MM.1S (cell line): ENCODE results near the gene DDAH1.

ENCODE experiments used
- DNase-seq: peaks from one replicate; pipeline ENCODE4 v3.0.0-alpha.2; 2015
- H2AFZ ChIP-seq: fragments of 300-600 bp; sonication (generic); 2 replicates; pipeline ENCODE4 v1.6.0; 2016; ENCODE audit warnings: antibody characterized with exemption, low read length
- H3F3A ChIP-seq: fragments of 300-600 bp; sonication (generic); 2 replicates; pipeline ENCODE4 v1.6.1; 2016; ENCODE audit warnings: mild to moderate bottlenecking, antibody characterized with exemption, low read length, moderate library complexity, mixed read lengths; ENCODE audit not compliant: insufficient read depth
- H3K27ac ChIP-seq: fragments of 300-600 bp; sonication (generic); 2 replicates; pipeline ENCODE4 v1.5.1; 2016; ENCODE audit warnings: mild to moderate bottlenecking, low read length
- H3K27me3 ChIP-seq: fragments of 300-600 bp; sonication (generic); replicated peaks from 2 replicates; pipeline ENCODE4 v1.6.0; 2016; ENCODE audit warnings: low read length; ENCODE audit not compliant: insufficient read depth
- H3K36me3 ChIP-seq: fragments of 300-600 bp; sonication (generic); replicated peaks from 2 replicates; pipeline ENCODE4 v1.6.1; 2016; ENCODE audit warnings: mild to moderate bottlenecking, low read length, mixed read lengths; ENCODE audit not compliant: insufficient read depth
- H3K4me1 ChIP-seq: fragments of 300-600 bp; sonication (generic); 2 replicates; pipeline ENCODE4 v1.6.1; 2016; ENCODE audit warnings: low read length, mixed read lengths
- H3K4me2 ChIP-seq: fragments of 300-600 bp; sonication (generic); 2 replicates; pipeline ENCODE4 v1.6.0; 2016; ENCODE audit warnings: low read depth, low read length
- H3K4me3 ChIP-seq: fragments of 300-600 bp; sonication (generic); 2 replicates; pipeline ENCODE4 v1.5.1; 2016; ENCODE audit warnings: low read length, mixed read lengths
- H3K79me2 ChIP-seq: fragments of 300-600 bp; sonication (generic); 2 replicates; pipeline ENCODE4 v1.6.1; 2016; ENCODE audit warnings: mixed run types, low read length, mixed read lengths
- H3K9ac ChIP-seq: fragments of 300-600 bp; sonication (generic); 2 replicates; pipeline ENCODE4 v1.6.1; 2016; ENCODE audit warnings: low read length, mixed read lengths
- H3K9me2 ChIP-seq: fragments of 300-600 bp; sonication (generic); replicated peaks from 2 replicates; pipeline ENCODE4 v1.6.1; 2016; ENCODE audit warnings: mild to moderate bottlenecking, low read length, mixed read lengths; ENCODE audit not compliant: insufficient read depth
- H3K9me3 ChIP-seq: fragments of 300-600 bp; sonication (generic); replicated peaks from 2 replicates; pipeline ENCODE4 v1.6.1; 2016; ENCODE audit warnings: mild to moderate bottlenecking, low read length, mixed read lengths; ENCODE audit not compliant: insufficient read depth
- H4K20me1 ChIP-seq: fragments of 300-600 bp; sonication (generic); 2 replicates; pipeline ENCODE4 v1.6.1; 2016; ENCODE audit warnings: mild to moderate bottlenecking, low read length, moderate library complexity, mixed read lengths; ENCODE audit not compliant: insufficient read depth
- CTCF ChIP-seq: fragments of 300-600 bp; sonication (generic); IDR thresholded peaks from 2 replicates; pipeline ENCODE4 v1.5.1; 2016; ENCODE audit warnings: antibody characterized with exemption, low read length, mixed read lengths
- EZH2 ChIP-seq: fragments of 300-600 bp; sonication (generic); optimal IDR thresholded peaks from 2 replicates; pipeline ENCODE3; 2017; ENCODE audit warnings: low read depth, mild to moderate bottlenecking, antibody characterized with exemption, low read length, mixed read lengths
- EZH2phosphoT487 ChIP-seq: fragments of 300-600 bp; sonication (generic); IDR thresholded peaks from 2 replicates; pipeline ENCODE4 v1.6.1; 2018; ENCODE audit warnings: antibody characterized with exemption, low read length

DDAH1 gene

GRCh38 chr1:85303440-85304162, 161.4 kb downstream of the DDAH1 start:
- H3K4me1 ChIP-seq, result no peaks in the 10 kb centered on the region
- H3K9ac ChIP-seq, result no peak overlapping the region
- H3K27ac ChIP-seq, result no peak overlapping the region
- no peaks in the 10 kb centered on the region for H3K9me2 ChIP-seq
- H3K27me3 ChIP-seq, result no peaks in the 10 kb centered on the region
- no peaks in the 10 kb centered on the region for H4K20me1 ChIP-seq
- no peaks in the 10 kb centered on the region for H3K9me3 ChIP-seq
- no peak for DNase-seq
- H3K4me3 ChIP-seq, result no peak overlapping the region
- no peak for TF ChIP-seq CTCF
- TF ChIP-seq EZH2phosphoT487, result no peak
- no peak for TF ChIP-seq EZH2
- no peaks in the 10 kb centered on the region for H3K79me2 ChIP-seq
- no peaks in the 10 kb centered on the region for H3F3A ChIP-seq
- H3K4me2 ChIP-seq, result no peak overlapping the region
- H3K36me3 ChIP-seq, result no peaks in the 10 kb centered on the region
- no peak overlapping the region for H2AFZ ChIP-seq

DNA sequence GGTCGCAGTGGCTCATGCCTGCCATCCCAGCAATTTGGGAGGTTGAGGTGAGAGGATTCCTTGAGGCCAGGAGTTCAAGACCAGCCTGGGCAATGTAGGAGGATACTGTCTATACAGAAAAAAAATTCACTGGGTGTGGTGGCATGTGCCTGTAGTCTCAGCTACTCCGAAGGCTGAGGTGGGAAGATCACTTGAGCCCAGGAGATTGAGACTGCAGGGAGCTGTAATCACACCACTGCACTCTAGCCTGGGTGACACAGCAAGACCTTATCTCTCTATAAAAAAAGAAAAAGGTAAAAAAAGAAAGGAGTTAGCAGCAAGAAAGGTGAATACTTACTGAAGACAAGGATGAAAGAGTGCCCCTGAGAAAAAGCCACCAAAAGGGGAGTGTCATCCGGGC, 164.8 kb downstream of the DDAH1 start:
- Histone ChIP-seq H3K9me2 (no peaks in the 10 kb centered on the region), H3F3A (no peaks in the 10 kb centered on the region), H3K4me3 (no peak overlapping the region), H4K20me1 (no peaks in the 10 kb centered on the region), H2AFZ (no peak overlapping the region), H3K36me3 (no peaks in the 10 kb centered on the region), H3K4me2 (no peak overlapping the region), H3K9ac (no peak overlapping the region), H3K27me3 (no peaks in the 10 kb centered on the region), H3K27ac (no peak overlapping the region), H3K4me1 (no peaks in the 10 kb centered on the region), H3K9me3 (no peaks in the 10 kb centered on the region), H3K79me2 (no peaks in the 10 kb centered on the region)
- DNase-seq, result no peak
- TF ChIP-seq EZH2phosphoT487 (no peak), CTCF (no peak), EZH2 (no peak)

DNA sequence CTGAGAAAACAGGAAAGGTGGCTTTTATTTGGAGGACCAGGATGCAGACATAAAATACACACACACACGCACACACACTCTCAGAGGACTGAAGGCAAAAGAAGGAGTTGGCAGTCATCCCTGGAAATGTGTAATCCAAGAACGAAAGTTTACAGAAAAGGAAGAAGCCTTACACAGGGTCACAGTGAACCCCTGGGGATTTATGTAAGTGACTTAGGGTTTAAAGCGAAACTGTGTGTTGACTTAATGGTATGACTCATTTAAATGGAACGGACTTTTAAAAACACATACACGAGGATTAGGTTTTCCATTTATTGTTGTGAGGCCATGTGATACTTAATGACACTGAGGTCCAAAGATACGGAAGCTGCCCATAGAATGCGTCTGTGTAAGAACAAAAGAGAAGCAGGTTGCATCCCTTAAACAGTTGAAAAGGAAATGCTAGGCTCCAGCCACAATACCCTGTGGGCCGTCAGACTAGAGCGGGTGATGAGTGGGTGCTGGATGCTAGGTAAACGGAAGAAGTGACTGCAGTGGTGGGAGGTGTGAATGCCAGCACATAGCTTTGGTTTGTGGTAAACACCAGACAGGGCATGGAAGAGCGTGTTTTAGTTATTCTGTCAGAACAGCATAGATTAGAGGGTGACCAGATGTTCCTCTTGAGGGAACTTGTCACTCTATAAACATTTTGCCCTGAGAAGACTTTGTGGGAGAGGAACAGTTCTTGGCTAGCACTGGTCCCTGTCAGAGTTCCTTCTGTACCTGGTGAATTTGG, 166.9 kb downstream of the DDAH1 start:
- H3K79me2 ChIP-seq, result no peaks in the 10 kb centered on the region
- no peak overlapping the region for H3K4me3 ChIP-seq

More for the DNA sequence above, 166.9 kb downstream of the DDAH1 start:
- no peaks in the 10 kb centered on the region for H4K20me1 ChIP-seq
- H3K27ac ChIP-seq, result no peak overlapping the region
- H2AFZ ChIP-seq, result no peak overlapping the region
- TF ChIP-seq EZH2, result no peak
- no peak for TF ChIP-seq EZH2phosphoT487
- TF ChIP-seq CTCF, result no peak
- no peaks in the 10 kb centered on the region for H3K27me3 ChIP-seq
- no peak overlapping the region for H3K4me2 ChIP-seq
- H3F3A ChIP-seq, result no peaks in the 10 kb centered on the region
- H3K36me3 ChIP-seq, result no peaks in the 10 kb centered on the region
- H3K4me1 ChIP-seq, result no peaks in the 10 kb centered on the region
- no peaks in the 10 kb centered on the region for H3K9me2 ChIP-seq
- no peak for DNase-seq
- H3K9me3 ChIP-seq, result no peaks in the 10 kb centered on the region
- H3K9ac ChIP-seq, result no peak overlapping the region
